AG09309 (cell line): ENCODE data around the gene VWA5B1.
A peak's percentile ranks its signal among the peaks of the same experiment; 100 is the strongest.

Experiments
- DNase-seq: peaks from one replicate; pipeline ENCODE4 v3.0.0-alpha.2; 2010; ENCODE audit warnings: low read depth
- H3K4me3 ChIP-seq: 2 replicates; pipeline ENCODE4 v1.5.1; 2011; ENCODE audit warnings: mild to moderate bottlenecking, low read depth, low read length, moderate library complexity; ENCODE audit not compliant: control insufficient read depth
- TF ChIP-seq, protein P1 (sequence below): IDR thresholded peaks from 2 replicates; pipeline ENCODE4 v1.5.1; 2011; ENCODE audit warnings: mild to moderate bottlenecking, low read depth, low read length, inconsistent platforms; ENCODE audit not compliant: insufficient read depth, control insufficient read depth; ENCODE audit errors: missing control alignments

Gene VWA5B1

DNA sequence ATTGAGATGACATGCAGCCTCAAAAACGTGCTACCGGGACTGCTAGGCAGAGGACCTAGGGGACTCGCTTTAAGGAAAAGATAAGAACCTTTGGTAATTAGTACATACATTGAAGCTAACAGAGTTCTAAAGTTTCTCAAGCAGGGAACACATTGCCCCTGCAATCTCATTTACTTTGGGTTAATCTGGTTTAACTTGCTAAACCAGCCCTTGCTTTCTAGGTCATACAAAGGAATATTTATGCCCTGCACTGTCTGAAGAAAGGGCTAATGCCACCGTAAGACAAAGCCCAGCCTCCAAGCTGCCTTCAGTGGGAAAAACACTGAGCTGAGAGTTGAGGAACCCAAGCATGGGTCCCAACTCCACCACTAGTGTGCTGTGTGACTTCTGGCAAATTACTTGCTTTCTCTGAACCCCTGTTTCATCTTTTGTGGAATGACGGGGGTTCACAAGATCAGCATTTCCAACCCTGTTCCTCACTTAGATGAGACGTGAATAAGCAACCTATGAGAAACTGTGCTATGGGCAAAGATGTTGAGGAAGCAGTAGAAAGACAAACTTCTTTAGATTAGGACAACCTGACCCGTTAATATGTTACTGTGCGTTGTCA, 66.3 kb downstream of the VWA5B1 start:
- no peak overlapping the region for H3K4me3 ChIP-seq
- TF ChIP-seq, protein P1, sequence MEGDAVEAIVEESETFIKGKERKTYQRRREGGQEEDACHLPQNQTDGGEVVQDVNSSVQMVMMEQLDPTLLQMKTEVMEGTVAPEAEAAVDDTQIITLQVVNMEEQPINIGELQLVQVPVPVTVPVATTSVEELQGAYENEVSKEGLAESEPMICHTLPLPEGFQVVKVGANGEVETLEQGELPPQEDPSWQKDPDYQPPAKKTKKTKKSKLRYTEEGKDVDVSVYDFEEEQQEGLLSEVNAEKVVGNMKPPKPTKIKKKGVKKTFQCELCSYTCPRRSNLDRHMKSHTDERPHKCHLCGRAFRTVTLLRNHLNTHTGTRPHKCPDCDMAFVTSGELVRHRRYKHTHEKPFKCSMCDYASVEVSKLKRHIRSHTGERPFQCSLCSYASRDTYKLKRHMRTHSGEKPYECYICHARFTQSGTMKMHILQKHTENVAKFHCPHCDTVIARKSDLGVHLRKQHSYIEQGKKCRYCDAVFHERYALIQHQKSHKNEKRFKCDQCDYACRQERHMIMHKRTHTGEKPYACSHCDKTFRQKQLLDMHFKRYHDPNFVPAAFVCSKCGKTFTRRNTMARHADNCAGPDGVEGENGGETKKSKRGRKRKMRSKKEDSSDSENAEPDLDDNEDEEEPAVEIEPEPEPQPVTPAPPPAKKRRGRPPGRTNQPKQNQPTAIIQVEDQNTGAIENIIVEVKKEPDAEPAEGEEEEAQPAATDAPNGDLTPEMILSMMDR = no peak
- no peak for DNase-seq

DNA sequence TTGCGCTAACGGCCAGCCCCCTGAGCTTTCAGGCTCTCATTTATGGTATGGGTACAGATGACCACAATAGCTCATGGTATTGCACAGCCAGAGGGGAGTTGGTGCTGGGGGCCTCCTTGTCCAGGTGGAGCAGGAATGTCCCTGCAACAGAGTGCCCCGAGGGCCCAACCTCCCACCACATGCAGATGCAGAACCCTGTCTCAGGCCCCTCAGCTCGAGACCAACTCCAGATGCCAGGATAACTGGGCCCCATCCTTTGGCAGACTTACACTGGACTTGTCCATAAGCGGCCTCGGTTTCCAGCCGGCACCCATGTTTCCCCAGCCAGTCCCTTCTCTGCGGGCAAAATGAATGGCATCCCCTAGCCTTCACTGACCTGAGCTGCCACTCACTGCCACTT, 67.1 kb downstream of the VWA5B1 start:
- H3K4me3 ChIP-seq = no peak overlapping the region
- TF ChIP-seq, protein P1 = no peak

DNA sequence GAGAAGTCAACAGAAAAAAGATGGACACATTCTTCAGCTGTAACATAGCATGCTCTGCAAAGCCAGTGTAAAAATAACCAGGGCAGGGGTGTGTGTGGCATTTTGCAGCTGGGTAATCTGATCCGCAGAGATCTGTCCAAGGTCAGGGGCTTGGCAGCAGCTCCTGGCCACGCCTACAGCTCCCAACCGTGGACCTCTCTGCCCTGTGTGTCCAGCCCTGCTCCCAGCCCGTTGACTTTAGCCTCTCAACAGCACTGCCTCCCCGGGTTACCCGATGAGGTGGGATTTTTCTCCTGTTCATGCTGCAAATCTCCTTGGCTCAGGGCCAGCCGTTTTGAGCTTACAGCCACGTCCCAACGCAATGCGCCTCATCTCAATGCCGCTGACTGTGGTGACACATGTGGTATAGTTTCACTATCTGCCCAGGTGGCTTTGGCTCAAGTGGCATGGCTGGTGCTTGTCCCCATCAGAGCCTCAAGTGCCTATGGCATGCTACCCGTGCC, 68.1 kb downstream of the VWA5B1 start:
- no peak overlapping the region for H3K4me3 ChIP-seq
- no peak for DNase-seq
- TF ChIP-seq, protein P1 = no peak

More for the DNA sequence above, 67.1 kb downstream of the VWA5B1 start:
- DNase-seq = no peak

DNA sequence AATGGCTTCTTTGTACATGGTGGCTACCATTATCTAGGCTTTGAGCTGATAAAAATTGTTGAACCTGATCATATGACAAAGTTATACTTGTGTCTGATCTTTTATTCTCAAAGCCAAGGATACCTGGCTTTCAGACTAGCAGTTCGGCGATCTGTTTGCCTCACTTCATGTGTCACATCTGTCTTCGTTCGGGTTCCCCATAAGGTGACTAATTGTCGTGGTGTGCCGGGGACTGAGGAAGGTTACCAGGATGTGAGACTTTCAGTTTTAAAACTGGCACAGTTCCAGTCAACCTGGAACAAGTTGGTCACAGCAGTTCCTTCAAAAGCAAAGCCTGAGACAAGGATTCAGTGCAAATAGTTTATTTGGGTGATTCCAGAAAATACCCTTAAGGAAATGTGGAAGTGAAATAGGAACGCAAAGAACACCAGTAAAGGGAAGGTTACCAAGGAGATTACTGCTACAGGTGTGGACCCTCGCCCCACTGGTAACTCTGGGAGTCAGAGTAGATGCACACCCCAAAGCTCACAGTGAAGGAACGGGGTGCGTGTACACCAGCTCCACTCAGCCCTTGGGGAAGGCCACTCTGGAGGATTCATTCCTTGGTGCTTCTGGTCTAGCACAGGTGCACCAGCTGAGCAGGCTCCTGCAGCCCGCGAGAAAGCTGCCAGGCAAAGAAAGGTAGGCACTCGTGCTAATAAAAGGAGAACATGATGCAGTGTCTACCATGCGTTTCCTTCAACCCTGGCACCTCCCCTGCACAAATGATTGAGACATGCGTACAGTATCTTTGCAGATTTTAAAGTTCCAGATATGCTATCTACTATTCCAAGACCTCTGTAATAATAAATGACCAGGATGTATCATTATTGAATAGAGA, 69.0 kb downstream of the VWA5B1 start:
- H3K4me3 ChIP-seq = no peak overlapping the region
- TF ChIP-seq, protein P1 = no peak
- no peak for DNase-seq

DNA sequence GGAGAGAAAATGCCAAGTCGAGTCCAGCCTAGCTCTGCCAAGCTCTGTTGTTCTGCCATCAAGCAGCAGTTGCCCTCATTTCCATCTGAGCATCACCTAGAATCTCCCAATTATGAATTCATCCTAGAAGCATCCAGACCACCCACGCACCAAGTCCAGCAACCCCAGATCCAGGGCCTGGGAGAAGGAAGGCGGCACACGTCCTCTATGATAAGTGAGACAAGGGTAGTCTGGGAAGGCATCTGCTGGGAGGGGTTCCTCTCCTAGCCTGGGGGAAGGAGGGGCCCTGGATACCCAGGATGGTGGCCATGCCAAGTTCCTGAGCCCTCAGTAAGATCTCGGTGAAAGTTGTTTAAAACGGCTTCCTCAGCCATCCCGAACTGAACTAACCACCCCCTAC, 70.7 kb downstream of the VWA5B1 start:
- no peak overlapping the region for H3K4me3 ChIP-seq
- DNase-seq = no peak
- TF ChIP-seq, protein P1 = no peak

DNA sequence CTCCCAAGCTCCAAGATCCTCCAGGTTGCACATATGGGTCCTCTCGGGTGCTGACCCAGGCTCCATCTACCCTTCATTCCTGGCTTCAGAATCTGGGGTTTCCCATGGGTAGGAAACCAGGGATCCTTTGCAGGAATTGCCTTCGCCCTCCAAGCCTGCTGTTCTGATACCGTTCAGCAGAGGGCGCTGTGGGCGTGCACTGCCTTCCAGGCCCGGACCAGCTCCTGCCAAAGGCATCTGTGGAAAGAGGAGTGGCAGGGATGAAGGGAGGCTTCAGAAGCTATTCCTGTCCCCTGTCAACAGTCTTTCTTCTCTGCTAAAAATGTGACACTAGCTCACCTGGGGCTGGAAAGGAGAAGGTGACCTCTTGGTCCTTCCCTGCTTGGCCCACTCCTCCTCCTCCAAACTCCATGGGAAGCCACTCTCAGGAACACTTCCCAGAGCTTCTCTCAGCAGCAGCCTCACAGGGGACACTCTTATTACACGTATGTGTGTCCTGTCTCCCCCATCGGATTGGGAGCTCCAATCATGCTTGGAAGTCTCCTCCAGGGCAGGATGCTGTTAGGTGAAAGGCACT, 71.2 kb downstream of the VWA5B1 start:
- DNase-seq = no peak
- H3K4me3 ChIP-seq = no peak overlapping the region
- TF ChIP-seq, protein P1 = peak; percentile 91
